SK-N-MC (cell line): Measurements from ENCODE around the gene ATP2B2.

Source experiments
- DNase-seq: peaks from one replicate; pipeline ENCODE4 v3.0.0-alpha.2; 2011; ENCODE audit warnings: low read depth, low spot score
- H3K27ac ChIP-seq: fragments of 200-600 bp; sonication (generic); 2 replicates; pipeline ENCODE4 v1.5.1; 2016; ENCODE audit warnings: mixed run types
- H3K36me3 ChIP-seq: fragments of 200-600 bp; sonication (generic); 2 replicates; pipeline ENCODE4 v1.6.1; 2017; ENCODE audit warnings: antibody characterized with exemption, low read length, mixed read lengths; ENCODE audit not compliant: insufficient read depth
- H3K4me3 ChIP-seq: fragments of 200-600 bp; sonication (generic); 2 replicates; pipeline ENCODE4 v1.5.1; 2016
- H3K9ac ChIP-seq: fragments of 200-600 bp; sonication (generic); 2 replicates; pipeline ENCODE4 v1.8.0; 2017; ENCODE audit warnings: mixed run types, mixed read lengths; ENCODE audit not compliant: insufficient read length
- H3K9me3 ChIP-seq: fragments of 200-600 bp; sonication (generic); 2 replicates; pipeline ENCODE4 v1.6.1; 2017; ENCODE audit warnings: low read depth, mild to moderate bottlenecking, antibody characterized with exemption, low read length, moderate library complexity, mixed read lengths
- EZH2 ChIP-seq: fragments of 200-600 bp; sonication (generic); IDR thresholded peaks from one replicate; pipeline ENCODE4 v1.6.1; 2017; ENCODE audit warnings: antibody characterized with exemption
- FOXP2 ChIP-seq: optimal IDR thresholded peaks from 2 replicates; pipeline ENCODE3; 2011; ENCODE audit warnings: mild to moderate bottlenecking, moderate library complexity; ENCODE audit not compliant: insufficient read depth; ENCODE audit errors: extremely low read length, control extremely low read depth
- POLR2AphosphoS5 ChIP-seq: IDR thresholded peaks from 2 replicates; pipeline ENCODE4 v1.6.1; 2012; ENCODE audit warnings: mild to moderate bottlenecking, low read depth, low read length, borderline replicate concordance

The ATP2B2 gene

GRCh38 chr3:10319804-10320203 lies 185.6 kb downstream of the ATP2B2 start:
- TF ChIP-seq EZH2 (no peak), POLR2AphosphoS5 (no peak), FOXP2 (no peak)
- Histone ChIP-seq H3K36me3 (peaks cover 10% of the 10 kb centered on the region; the same call in 1 of the 2 replicates), H3K27ac (no peak overlapping the region), H3K9me3 (no peaks in the 10 kb centered on the region), H3K9ac (peak overlapping the region; percentile 92), H3K4me3 (peak overlapping the region; percentile 88)
- no peak for DNase-seq

GRCh38 chr3:10319251-10319650 lies 186.1 kb downstream of the ATP2B2 start:
- no peak for TF ChIP-seq FOXP2
- no peak for TF ChIP-seq POLR2AphosphoS5
- TF ChIP-seq EZH2 = no peak
- Histone ChIP-seq H3K36me3 (peaks cover 15% of the 10 kb centered on the region; the same call in 1 of the 2 replicates), H3K27ac (no peak overlapping the region), H3K9ac (no peak overlapping the region), H3K9me3 (no peaks in the 10 kb centered on the region), H3K4me3 (no peak overlapping the region)
- DNase-seq = no peak

- H3K9me3 ChIP-seq = no peaks in the 10 kb centered on the region
- no peak overlapping the region for H3K27ac ChIP-seq
- TF ChIP-seq POLR2AphosphoS5 = no peak
- no peak for TF ChIP-seq EZH2
- no peak for TF ChIP-seq FOXP2
- no peak for DNase-seq
- H3K9ac ChIP-seq = no peak overlapping the region
- H3K36me3 ChIP-seq = peaks cover 15% of the 10 kb centered on the region; the same call in 1 of the 2 replicates
- no peak overlapping the region for H3K4me3 ChIP-seq
Measured at GRCh38 chr3:10317961-10318350, 187.4 kb downstream of the ATP2B2 start.

GRCh38 chr3:10317311-10317960 lies 187.9 kb downstream of the ATP2B2 start:
- H3K36me3 ChIP-seq = peaks cover 15% of the 10 kb centered on the region; the same call in 1 of the 2 replicates
- no peak for DNase-seq
- no peak overlapping the region for H3K27ac ChIP-seq
- H3K9ac ChIP-seq = no peak overlapping the region
- no peaks in the 10 kb centered on the region for H3K9me3 ChIP-seq
- no peak overlapping the region for H3K4me3 ChIP-seq
- no peak for TF ChIP-seq FOXP2
- TF ChIP-seq POLR2AphosphoS5 = no peak
- TF ChIP-seq EZH2 = no peak

- Histone ChIP-seq H3K9ac (no peak overlapping the region), H3K9me3 (no peaks in the 10 kb centered on the region), H3K36me3 (peaks cover 15% of the 10 kb centered on the region; the same call in 1 of the 2 replicates), H3K27ac (no peak overlapping the region), H3K4me3 (no peak overlapping the region)
- TF ChIP-seq FOXP2 = no peak
- TF ChIP-seq EZH2 = no peak
- no peak for TF ChIP-seq POLR2AphosphoS5
- DNase-seq = no peak
Measured at GRCh38 chr3:10315771-10316344, 189.5 kb downstream of the ATP2B2 start.

GRCh38 chr3:10315101-10315500 lies 190.3 kb downstream of the ATP2B2 start:
- H3K9ac ChIP-seq = no peak overlapping the region
- DNase-seq = no peak
- no peaks in the 10 kb centered on the region for H3K9me3 ChIP-seq
- H3K27ac ChIP-seq = no peak overlapping the region
- TF ChIP-seq EZH2 (no peak), POLR2AphosphoS5 (no peak), FOXP2 (no peak)
- peaks cover 15% of the 10 kb centered on the region; the same call in 1 of the 2 replicates for H3K36me3 ChIP-seq
- no peak overlapping the region for H3K4me3 ChIP-seq

GRCh38 chr3:10312861-10313260 lies 192.5 kb downstream of the ATP2B2 start:
- TF ChIP-seq POLR2AphosphoS5 (no peak), EZH2 (no peak), FOXP2 (no peak)
- no peak overlapping the region for H3K9ac ChIP-seq
- peaks cover 8% of the 10 kb centered on the region; the same call in 1 of the 2 replicates for H3K36me3 ChIP-seq
- no peak overlapping the region for H3K27ac ChIP-seq
- no peaks in the 10 kb centered on the region for H3K9me3 ChIP-seq
- no peak for DNase-seq
- H3K4me3 ChIP-seq = no peak overlapping the region

- no peak overlapping the region for H3K27ac ChIP-seq
- TF ChIP-seq FOXP2 (no peak), POLR2AphosphoS5 (no peak), EZH2 (no peak)
- DNase-seq = no peak
- no peak overlapping the region for H3K4me3 ChIP-seq
- H3K9me3 ChIP-seq = no peaks in the 10 kb centered on the region
- H3K9ac ChIP-seq = no peak overlapping the region
- H3K36me3 ChIP-seq = peaks cover 8% of the 10 kb centered on the region; the same call in 1 of the 2 replicates
Measured at GRCh38 chr3:10312391-10312790, 193.0 kb downstream of the ATP2B2 start.

GRCh38 chr3:10311710-10312109 lies 193.7 kb downstream of the ATP2B2 start:
- TF ChIP-seq POLR2AphosphoS5 = no peak
- no peak for TF ChIP-seq EZH2
- TF ChIP-seq FOXP2 = no peak
- H3K9ac ChIP-seq = no peak overlapping the region
- H3K36me3 ChIP-seq = peaks cover 8% of the 10 kb centered on the region; the same call in 1 of the 2 replicates

More at GRCh38 chr3:10311710-10312109, 193.7 kb downstream of the ATP2B2 start:
- DNase-seq = no peak
- Histone ChIP-seq H3K4me3 (no peak overlapping the region), H3K9me3 (no peaks in the 10 kb centered on the region), H3K27ac (no peak overlapping the region)
